AG04450 (cell line): ENCODE measurements around the gene VIPR2. TPM values are rescaled to one million over a fixed set of nuclear protein-coding genes. Genes with fewer than 3 reads are reported as not detected.
"Not testable (repeated sequence)": the region's sequence is repeated elsewhere in the genome, so short reads cannot be mapped to it uniquely, and the experiment has no call there.

ENCODE experiments used
- CTCF ChIA-PET: fragments of 300-600, 350-600 bp; formaldehyde crosslinking; extraction: SDS; loops from one replicate; lab custom pipeline; 2022; ENCODE audit warnings: antibody characterized with exemption, inconsistent platforms; lab: Charles Lee
- POLR2A ChIA-PET: fragments of 350-600 bp; formaldehyde crosslinking; extraction: SDS; loops from one replicate; lab custom pipeline; 2021; ENCODE audit warnings: antibody characterized with exemption, inconsistent platforms; lab: Yijun Ruan, JAX
- DNase-seq: peaks from one replicate; pipeline ENCODE4 v3.0.0-alpha.2; 2011; ENCODE audit warnings: low read depth, low spot score
- H3K27ac ChIP-seq: one replicate; pipeline ENCODE4 v1.5.1; 2012; ENCODE audit warnings: low read depth, low read length, control low read depth
- H3K27me3 ChIP-seq: one replicate; pipeline ENCODE4 v1.6.0; 2012; ENCODE audit warnings: low read length; ENCODE audit not compliant: control insufficient read depth, insufficient read depth
- H3K4me3 ChIP-seq: 2 replicates; pipeline ENCODE4 v1.5.1; 2011; ENCODE audit warnings: mild to moderate bottlenecking, low read depth, low read length, control low read depth
- H3K9me3 ChIP-seq: 2 replicates; pipeline ENCODE4 v1.5.1; 2012; ENCODE audit warnings: low read length; ENCODE audit not compliant: control insufficient read depth, insufficient read depth
- polyA plus RNA-seq: library from polyadenylated mRNA; depleted of rRNA; stranded (reverse); fragments of >200 nt; gene quantifications from 2 replicates; pipeline ENCODE4 v1.2.3, GENCODE V29; 2011
- TF ChIP-seq, protein P1 (sequence below): IDR thresholded peaks from 2 replicates; pipeline ENCODE4 v1.5.1; 2011; ENCODE audit warnings: low read depth, low read length, control low read depth, inconsistent platforms

Gene VIPR2
- polyA plus RNA-seq, 1 experiment, result not detected

DNA sequence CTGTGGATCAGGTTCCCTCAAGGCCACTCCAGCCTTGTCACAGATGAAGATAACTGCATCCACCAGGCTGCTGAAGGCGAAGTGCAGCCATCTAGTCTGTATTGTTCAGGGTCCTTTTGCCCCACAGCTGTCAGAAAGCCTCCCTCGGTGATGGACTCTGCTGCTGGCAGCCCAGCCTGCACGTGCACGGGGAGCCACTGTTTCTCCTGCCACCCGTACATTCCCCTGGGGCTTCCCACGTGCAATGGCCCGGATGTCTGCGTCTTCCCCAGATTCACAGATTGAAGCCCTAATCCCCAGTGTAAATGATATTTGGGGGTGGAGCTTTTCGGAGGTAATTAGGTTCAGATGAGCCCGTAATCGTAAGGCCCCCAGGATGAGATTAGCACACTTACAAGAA is 46.6 kb upstream of the VIPR2 start:
- POLR2A ChIA-PET, result no interaction called here
- TF ChIP-seq, protein P1, sequence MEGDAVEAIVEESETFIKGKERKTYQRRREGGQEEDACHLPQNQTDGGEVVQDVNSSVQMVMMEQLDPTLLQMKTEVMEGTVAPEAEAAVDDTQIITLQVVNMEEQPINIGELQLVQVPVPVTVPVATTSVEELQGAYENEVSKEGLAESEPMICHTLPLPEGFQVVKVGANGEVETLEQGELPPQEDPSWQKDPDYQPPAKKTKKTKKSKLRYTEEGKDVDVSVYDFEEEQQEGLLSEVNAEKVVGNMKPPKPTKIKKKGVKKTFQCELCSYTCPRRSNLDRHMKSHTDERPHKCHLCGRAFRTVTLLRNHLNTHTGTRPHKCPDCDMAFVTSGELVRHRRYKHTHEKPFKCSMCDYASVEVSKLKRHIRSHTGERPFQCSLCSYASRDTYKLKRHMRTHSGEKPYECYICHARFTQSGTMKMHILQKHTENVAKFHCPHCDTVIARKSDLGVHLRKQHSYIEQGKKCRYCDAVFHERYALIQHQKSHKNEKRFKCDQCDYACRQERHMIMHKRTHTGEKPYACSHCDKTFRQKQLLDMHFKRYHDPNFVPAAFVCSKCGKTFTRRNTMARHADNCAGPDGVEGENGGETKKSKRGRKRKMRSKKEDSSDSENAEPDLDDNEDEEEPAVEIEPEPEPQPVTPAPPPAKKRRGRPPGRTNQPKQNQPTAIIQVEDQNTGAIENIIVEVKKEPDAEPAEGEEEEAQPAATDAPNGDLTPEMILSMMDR, result no peak
- CTCF ChIA-PET, result no interaction called here
- Histone ChIP-seq H3K9me3 (peaks cover 24% of the 10 kb centered on the region), H3K27ac (no peak overlapping the region), H3K4me3 (no peak overlapping the region), H3K27me3 (no peaks in the 10 kb centered on the region)
- no peak for DNase-seq

DNA sequence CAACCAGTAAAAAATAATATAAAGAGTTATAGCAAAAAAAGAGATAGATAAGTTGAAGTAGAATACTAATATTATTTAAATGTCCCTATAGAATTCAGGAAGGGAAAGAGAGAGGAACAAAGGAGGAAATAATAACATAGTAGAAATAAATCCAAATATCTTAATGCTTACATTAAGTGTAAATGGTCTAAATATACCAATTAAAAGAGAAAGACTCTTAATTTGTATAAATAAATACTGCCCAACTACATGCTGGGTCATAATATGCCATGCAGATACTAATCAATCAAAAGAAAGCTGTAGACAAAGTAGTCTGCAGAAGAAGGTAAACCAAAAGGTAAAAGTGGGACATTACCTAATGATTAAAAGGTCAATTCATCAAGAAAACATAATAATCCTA is 43.3 kb upstream of the VIPR2 start:
- peaks cover 27% of the 10 kb centered on the region for H3K9me3 ChIP-seq
- POLR2A ChIA-PET, result no interaction called here
- TF ChIP-seq, protein P1, result no peak
- DNase-seq, result no peak
- no peak overlapping the region for H3K27ac ChIP-seq
- CTCF ChIA-PET, result no interaction called here
- no peaks in the 10 kb centered on the region for H3K27me3 ChIP-seq
- H3K4me3 ChIP-seq, result no peak overlapping the region

- H3K27me3 ChIP-seq, result no peaks in the 10 kb centered on the region
- TF ChIP-seq, protein P1, result no peak
- peaks cover 22% of the 10 kb centered on the region for H3K9me3 ChIP-seq
- POLR2A ChIA-PET, result no interaction called here
- H3K4me3 ChIP-seq, result no peak overlapping the region
- DNase-seq, result no peak
- H3K27ac ChIP-seq, result no peak overlapping the region
- CTCF ChIA-PET, result no interaction called here
These were observed 34.6 kb upstream of the VIPR2 start for GRCh38 chr7:159179241-159179640.

- no peak overlapping the region for H3K27ac ChIP-seq
- peaks cover 27% of the 10 kb centered on the region for H3K9me3 ChIP-seq
- TF ChIP-seq, protein P1, result no peak
- POLR2A ChIA-PET, result no interaction called here
- no peaks in the 10 kb centered on the region for H3K27me3 ChIP-seq
- CTCF ChIA-PET, result no interaction called here
- DNase-seq, result no peak
- H3K4me3 ChIP-seq, result no peak overlapping the region
These were observed 32.8 kb upstream of the VIPR2 start for GRCh38 chr7:159177284-159177953.

GRCh38 chr7:159175792-159176191 is 31.1 kb upstream of the VIPR2 start:
- H3K9me3 ChIP-seq, result peaks cover 36% of the 10 kb centered on the region
- ChIA-PET POLR2A (no interaction called here), CTCF (no interaction called here)
- TF ChIP-seq, protein P1, result no peak
- no peak for DNase-seq
- no peak overlapping the region for H3K4me3 ChIP-seq
- no peaks in the 10 kb centered on the region for H3K27me3 ChIP-seq
- H3K27ac ChIP-seq, result no peak overlapping the region

DNA sequence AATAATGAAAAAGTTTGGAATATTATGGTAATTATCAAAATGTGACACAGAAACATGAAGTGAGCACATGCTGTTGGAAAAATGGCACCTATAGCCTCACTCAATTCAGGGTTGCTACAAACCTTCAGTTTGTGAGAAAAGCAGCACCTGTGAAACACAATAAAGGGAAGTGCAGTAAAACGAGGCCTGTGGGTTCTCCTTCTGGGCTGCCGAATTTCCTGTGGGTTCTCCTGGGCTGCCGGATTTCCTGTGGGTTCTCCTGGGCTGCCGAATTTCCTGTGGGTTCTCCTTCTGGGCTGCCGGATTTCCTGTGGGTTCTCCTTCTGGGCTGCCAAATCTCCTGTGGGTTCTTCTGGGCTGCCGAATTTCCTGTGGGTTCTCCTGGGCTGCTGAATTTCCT is 30.4 kb upstream of the VIPR2 start:
- DNase-seq, H3K27me3 ChIP-seq, H3K4me3 ChIP-seq, H3K27ac ChIP-seq, POLR2A ChIA-PET, CTCF ChIA-PET: not testable (repeated sequence)
- peaks cover 43% of the 10 kb centered on the region for H3K9me3 ChIP-seq
